ENCODE data around the gene AAR2. TPM values are rescaled to one million over a fixed set of nuclear protein-coding genes. Genes with fewer than 3 reads are reported as not detected.

Gene AAR2
- total RNA-seq, 1 experiment from 2014 or later, result 22.5 TPM

DNA sequence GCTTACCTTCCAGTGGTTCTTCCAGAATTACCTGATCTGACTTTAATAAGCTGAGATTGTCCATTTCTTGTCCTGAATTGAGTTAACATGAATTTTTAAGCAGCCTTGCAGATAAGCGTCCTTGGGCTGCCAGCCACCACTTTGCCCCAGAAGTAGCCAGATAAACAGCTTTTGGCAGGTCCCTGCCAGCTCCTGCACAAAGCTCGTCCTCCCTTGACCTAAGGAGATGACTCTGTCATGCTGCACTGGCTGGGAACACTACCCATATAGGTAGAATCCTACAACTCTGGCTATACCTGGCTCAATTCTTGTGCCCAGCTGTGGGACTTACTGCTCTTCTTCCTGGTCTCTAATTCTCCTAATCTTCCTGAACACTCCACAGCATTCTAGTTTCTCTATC lies 39.6 kb upstream of the AAR2 start:
- Mint-ChIP-seq H3K36me3 (no peaks in the 10 kb centered on the region), H3K9me3 (no peaks in the 10 kb centered on the region), H3K27me3 (ENCODE audit: low read depth) (no peaks in the 10 kb centered on the region), H3K27ac (no peak overlapping the region), H3K4me1 (no peaks in the 10 kb centered on the region), H3K4me3 (no peak overlapping the region)
- POLR2A ChIA-PET, result no interaction called here
- DNase-seq (ENCODE audit: low spot score), result no peak
- TF ChIP-seq MXD4 (CRISPR knock-in tag; IDR thresholded peaks at IDR 0.05; ENCODE audit: borderline replicate concordance) (no peak), SMAD3 (CRISPR knock-in tag; IDR thresholded peaks at IDR 0.05; ENCODE audit: borderline replicate concordance) (no peak), IRF2 (CRISPR knock-in tag; IDR thresholded peaks at IDR 0.05; ENCODE audit: borderline replicate concordance, low read depth) (no peak)
- TF ChIP-seq, protein P1, sequence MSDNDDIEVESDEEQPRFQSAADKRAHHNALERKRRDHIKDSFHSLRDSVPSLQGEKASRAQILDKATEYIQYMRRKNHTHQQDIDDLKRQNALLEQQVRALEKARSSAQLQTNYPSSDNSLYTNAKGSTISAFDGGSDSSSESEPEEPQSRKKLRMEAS (CRISPR knock-in tag; IDR thresholded peaks at IDR 0.05), result no peak
- ATAC-seq, result no peak
- CTCF ChIA-PET, result interaction anchor here (0.8 to 2.2 kb wide), 2 partner anchors 41 to 132 kb away, joined by 3 to 16 read pairs; no protein-coding TSS in a partner anchor

DNA sequence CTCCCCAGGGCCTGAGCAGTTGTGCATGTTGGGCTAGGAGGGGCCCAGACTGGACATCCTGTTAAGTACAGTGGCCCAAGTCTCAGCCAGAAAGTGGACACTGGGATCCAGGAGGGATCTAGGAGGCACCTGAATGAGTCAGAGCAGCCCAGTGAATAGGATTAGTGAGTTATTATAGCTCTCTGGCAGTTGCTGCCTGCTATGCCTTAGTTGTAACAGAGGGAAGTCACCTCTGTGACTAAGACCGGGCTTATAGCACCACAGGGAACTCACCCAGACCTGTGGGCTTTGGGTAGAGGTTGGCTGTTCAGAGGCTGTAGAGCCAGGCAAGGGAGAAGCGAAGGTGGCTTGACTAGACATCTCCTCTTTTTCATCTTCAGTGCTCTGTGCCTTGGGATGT lies 39.0 kb upstream of the AAR2 start:
- TF ChIP-seq NFE2L1 (CRISPR knock-in tag; IDR thresholded peaks at IDR 0.05), result no peak
- TF ChIP-seq, protein P2, sequence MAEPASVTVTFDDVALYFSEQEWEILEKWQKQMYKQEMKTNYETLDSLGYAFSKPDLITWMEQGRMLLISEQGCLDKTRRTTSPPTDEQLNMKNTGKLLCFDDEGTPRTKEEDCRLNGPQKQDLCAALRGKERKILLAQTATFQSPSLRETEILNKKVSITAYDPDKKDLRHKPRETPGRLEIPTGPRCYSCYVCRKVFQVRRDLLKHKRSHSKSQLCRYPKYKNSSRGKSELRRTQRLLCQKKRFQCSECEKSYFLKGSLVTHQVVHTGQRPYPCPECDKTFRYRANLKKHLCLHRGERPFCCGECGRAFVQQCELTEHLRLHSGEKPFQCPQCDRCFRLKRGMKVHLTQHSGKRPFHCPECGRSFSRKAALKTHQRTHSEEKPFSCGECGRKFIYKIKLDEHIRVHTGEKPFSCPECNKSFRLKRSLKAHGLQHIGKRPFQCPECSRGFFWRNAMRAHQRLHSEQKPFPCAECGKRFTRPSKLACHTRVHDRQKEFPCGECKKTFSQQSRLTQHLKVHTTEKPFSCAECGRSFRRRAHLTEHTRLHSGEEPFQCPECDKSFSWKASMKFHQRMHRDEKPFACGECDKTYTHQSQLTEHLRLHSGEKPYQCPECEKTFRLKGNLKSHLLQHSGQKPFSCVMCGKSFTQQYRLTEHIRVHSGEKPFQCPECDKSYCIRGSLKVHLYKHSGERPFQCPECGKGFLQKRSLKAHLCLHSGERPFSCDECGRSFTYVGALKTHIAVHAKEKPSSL (CRISPR knock-in tag; conservative IDR thresholded peaks at IDR 0.05), result no peak
- TF ChIP-seq, protein P3, sequence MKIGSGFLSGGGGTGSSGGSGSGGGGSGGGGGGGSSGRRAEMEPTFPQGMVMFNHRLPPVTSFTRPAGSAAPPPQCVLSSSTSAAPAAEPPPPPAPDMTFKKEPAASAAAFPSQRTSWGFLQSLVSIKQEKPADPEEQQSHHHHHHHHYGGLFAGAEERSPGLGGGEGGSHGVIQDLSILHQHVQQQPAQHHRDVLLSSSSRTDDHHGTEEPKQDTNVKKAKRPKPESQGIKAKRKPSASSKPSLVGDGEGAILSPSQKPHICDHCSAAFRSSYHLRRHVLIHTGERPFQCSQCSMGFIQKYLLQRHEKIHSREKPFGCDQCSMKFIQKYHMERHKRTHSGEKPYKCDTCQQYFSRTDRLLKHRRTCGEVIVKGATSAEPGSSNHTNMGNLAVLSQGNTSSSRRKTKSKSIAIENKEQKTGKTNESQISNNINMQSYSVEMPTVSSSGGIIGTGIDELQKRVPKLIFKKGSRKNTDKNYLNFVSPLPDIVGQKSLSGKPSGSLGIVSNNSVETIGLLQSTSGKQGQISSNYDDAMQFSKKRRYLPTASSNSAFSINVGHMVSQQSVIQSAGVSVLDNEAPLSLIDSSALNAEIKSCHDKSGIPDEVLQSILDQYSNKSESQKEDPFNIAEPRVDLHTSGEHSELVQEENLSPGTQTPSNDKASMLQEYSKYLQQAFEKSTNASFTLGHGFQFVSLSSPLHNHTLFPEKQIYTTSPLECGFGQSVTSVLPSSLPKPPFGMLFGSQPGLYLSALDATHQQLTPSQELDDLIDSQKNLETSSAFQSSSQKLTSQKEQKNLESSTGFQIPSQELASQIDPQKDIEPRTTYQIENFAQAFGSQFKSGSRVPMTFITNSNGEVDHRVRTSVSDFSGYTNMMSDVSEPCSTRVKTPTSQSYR (CRISPR knock-in tag; IDR thresholded peaks at IDR 0.05), result no peak
- no peak for TF ChIP-seq GRHL2 (CRISPR knock-in tag; IDR thresholded peaks at IDR 0.05; ENCODE audit: insufficient replicate concordance, severe bottlenecking)
- TF ChIP-seq IRF2 (CRISPR knock-in tag; IDR thresholded peaks at IDR 0.05; ENCODE audit: borderline replicate concordance, low read depth), result no peak
- TF ChIP-seq FOXP1 (CRISPR knock-in tag; IDR thresholded peaks at IDR 0.05; ENCODE audit: borderline replicate concordance), result no peak
- TF ChIP-seq RORB (CRISPR knock-in tag; IDR thresholded peaks at IDR 0.05), result no peak
- ATAC-seq (no peak), DNase-seq (ENCODE audit: low spot score) (no peak)
- Mint-ChIP-seq H3K4me1 (no peaks in the 10 kb centered on the region), H3K27me3 (ENCODE audit: low read depth) (no peaks in the 10 kb centered on the region), H3K9me3 (no peaks in the 10 kb centered on the region), H3K4me3 (no peak overlapping the region), H3K27ac (no peak overlapping the region), H3K36me3 (no peaks in the 10 kb centered on the region)
- ChIA-PET POLR2A (no interaction called here), CTCF (interaction anchor here (1.1 kb wide), 1 partner anchor 41 kb away, joined by 3 read pairs; no protein-coding TSS in a partner anchor)

DNA sequence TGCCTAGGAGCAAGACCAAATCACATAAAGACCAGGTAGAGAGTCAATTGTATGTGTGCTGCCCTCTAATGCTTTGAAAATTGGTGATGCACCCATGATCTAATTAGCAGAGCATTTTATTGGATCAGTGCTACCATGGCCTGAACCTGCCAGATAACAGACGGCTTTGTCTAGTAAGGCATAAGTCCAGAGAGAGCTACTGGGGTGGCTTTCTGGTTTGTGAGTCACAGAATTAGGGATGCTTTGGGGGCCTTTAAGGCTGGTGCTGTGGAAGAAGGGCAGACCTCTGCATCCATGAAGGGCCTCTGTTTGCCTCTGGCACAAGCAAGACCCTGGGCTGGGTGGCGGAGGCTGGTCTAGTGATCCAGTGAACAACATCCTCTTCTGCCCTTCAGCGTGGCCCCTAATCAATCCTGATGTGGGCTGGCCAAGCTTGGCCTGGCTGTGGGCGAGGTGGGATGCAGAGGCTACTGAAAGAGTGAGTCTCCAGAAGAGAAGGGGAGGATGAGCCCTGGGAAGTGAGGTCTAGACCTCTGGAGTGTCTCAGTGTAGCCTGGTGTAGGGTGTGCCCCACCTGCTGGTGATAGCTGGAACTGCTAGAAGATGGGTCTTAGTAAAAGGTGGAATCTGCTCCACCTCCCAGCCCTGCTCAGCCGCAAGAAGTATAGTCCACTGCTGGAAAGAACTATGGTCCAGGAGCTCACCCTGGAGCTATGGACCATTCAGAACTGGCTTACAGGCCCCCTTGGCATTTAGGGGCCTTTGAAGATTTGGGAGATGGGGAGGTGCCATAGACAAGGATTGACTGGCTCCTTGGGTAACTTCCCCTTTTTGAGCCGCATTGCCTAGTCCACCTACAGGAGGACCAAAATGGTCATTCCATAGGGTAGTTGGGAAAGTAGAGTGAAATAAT lies 36.7 kb upstream of the AAR2 start:
- Mint-ChIP-seq H3K36me3 (no peaks in the 10 kb centered on the region), H3K4me1 (peaks cover 4% of the 10 kb centered on the region), H3K4me3 (no peak overlapping the region), H3K9me3 (no peaks in the 10 kb centered on the region), H3K27me3 (ENCODE audit: low read depth) (no peaks in the 10 kb centered on the region), H3K27ac (no peak overlapping the region)
- DNase-seq (ENCODE audit: low spot score) (peak; percentile 93), ATAC-seq (peak; percentile 86)
- POLR2A ChIA-PET, result interaction anchor here (0.6 kb wide), 1 partner anchor 536 kb away, joined by 12 read pairs; no protein-coding TSS in a partner anchor
- TF ChIP-seq, protein P4, sequence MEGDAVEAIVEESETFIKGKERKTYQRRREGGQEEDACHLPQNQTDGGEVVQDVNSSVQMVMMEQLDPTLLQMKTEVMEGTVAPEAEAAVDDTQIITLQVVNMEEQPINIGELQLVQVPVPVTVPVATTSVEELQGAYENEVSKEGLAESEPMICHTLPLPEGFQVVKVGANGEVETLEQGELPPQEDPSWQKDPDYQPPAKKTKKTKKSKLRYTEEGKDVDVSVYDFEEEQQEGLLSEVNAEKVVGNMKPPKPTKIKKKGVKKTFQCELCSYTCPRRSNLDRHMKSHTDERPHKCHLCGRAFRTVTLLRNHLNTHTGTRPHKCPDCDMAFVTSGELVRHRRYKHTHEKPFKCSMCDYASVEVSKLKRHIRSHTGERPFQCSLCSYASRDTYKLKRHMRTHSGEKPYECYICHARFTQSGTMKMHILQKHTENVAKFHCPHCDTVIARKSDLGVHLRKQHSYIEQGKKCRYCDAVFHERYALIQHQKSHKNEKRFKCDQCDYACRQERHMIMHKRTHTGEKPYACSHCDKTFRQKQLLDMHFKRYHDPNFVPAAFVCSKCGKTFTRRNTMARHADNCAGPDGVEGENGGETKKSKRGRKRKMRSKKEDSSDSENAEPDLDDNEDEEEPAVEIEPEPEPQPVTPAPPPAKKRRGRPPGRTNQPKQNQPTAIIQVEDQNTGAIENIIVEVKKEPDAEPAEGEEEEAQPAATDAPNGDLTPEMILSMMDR (IDR thresholded peaks at IDR 0.05), result peak; percentile 86
- no peak for TF ChIP-seq NR3C1 (CRISPR knock-in tag; conservative IDR thresholded peaks at IDR 0.05; ENCODE audit: low read depth)
- CTCF ChIA-PET, result interaction anchor here (0.5 to 4.8 kb wide), 30 partner anchors 8 to 283 kb away, joined by 3 to 93 read pairs (median 4); partner anchors contain the start of genes CNBD2 and SCAND1
